SU-DHL-6 (cell line): ENCODE results near the gene PLCB1.

Experiments
- H2AFZ ChIP-seq: fragments of 200-600 bp; sonication (generic); 2 replicates; pipeline ENCODE4 v1.6.1; 2014; ENCODE audit warnings: low read depth, mild to moderate bottlenecking, moderate library complexity, mixed read lengths, antibody characterized with exemption, low read length; ENCODE audit not compliant: severe bottlenecking
- H3F3A ChIP-seq: fragments of 200-600 bp; shearing (Covaris generic); 2 replicates; pipeline ENCODE4 v1.6.0; 2016; ENCODE audit warnings: antibody characterized with exemption, mild to moderate bottlenecking; ENCODE audit not compliant: insufficient read depth
- H3K27ac ChIP-seq: fragments of 200-600 bp; sonication (generic); 2 replicates; pipeline ENCODE4 v1.5.1; 2016; ENCODE audit warnings: low read depth, mild to moderate bottlenecking, low read length, moderate library complexity, mixed read lengths
- H3K27me3 ChIP-seq: fragments of 200-600 bp; sonication (generic), shearing (Covaris generic); 2 replicates; pipeline ENCODE4 v1.6.0; 2014; ENCODE audit warnings: mild to moderate bottlenecking, low read length
- H3K36me3 ChIP-seq: fragments of 200-600 bp; sonication (generic); 2 replicates; pipeline ENCODE4 v1.6.1; 2014; ENCODE audit warnings: mild to moderate bottlenecking, low read length, mixed read lengths
- H3K4me2 ChIP-seq: fragments of 300-600, 200-600 bp; shearing (Covaris generic), sonication (generic); 2 replicates; pipeline ENCODE4 v1.6.0; 2014; ENCODE audit warnings: low read length, low read depth, mild to moderate bottlenecking; ENCODE audit not compliant: poor library complexity, severe bottlenecking
- H3K4me3 ChIP-seq: fragments of 200-600 bp; sonication (generic); 2 replicates; pipeline ENCODE4 v1.5.1; 2014; ENCODE audit warnings: antibody characterized with exemption, low read length, mild to moderate bottlenecking, mixed read lengths; ENCODE audit not compliant: insufficient read depth, poor library complexity, severe bottlenecking
- H3K79me2 ChIP-seq: fragments of 200-600 bp; sonication (generic); 2 replicates; pipeline ENCODE4 v1.6.1; 2014; ENCODE audit warnings: mild to moderate bottlenecking, low read length, moderate library complexity; ENCODE audit not compliant: insufficient read depth
- H3K9ac ChIP-seq: fragments of 200-600 bp; sonication (generic); 2 replicates; pipeline ENCODE4 v1.7.0; 2014; ENCODE audit warnings: mild to moderate bottlenecking, low read length
- H3K9me2 ChIP-seq: fragments of 200-600 bp; sonication (generic); replicated peaks from 2 replicates; pipeline ENCODE4 v1.6.1; 2014; ENCODE audit warnings: low read length; ENCODE audit not compliant: insufficient read depth
- H3K9me3 ChIP-seq: fragments of 200-600 bp; sonication (generic); 2 replicates; pipeline ENCODE4 v1.6.1; 2014; ENCODE audit warnings: low read length, mixed read lengths; ENCODE audit not compliant: insufficient read depth
- H4K20me1 ChIP-seq: fragments of 200-600 bp; sonication (generic); 2 replicates; pipeline ENCODE4 v1.6.1; 2014; ENCODE audit warnings: low read depth, mild to moderate bottlenecking, antibody characterized with exemption, low read length, moderate library complexity, mixed read lengths
- EZH2phosphoT487 ChIP-seq: fragments of 200-600 bp; sonication (generic), shearing (Covaris generic); conservative IDR thresholded peaks from 2 replicates; pipeline ENCODE4 v1.6.1; 2018; ENCODE audit warnings: mild to moderate bottlenecking, antibody characterized with exemption, low read length, moderate library complexity, mixed read lengths
- TF ChIP-seq, protein P1 (sequence below): fragments of 200-600 bp; sonication (generic); IDR thresholded peaks from one replicate; pipeline ENCODE4 v1.5.1; 2017; ENCODE audit warnings: antibody characterized with exemption, mild to moderate bottlenecking, low read length, moderate library complexity; ENCODE audit not compliant: insufficient read depth, poor library complexity, severe bottlenecking

Gene PLCB1

GRCh38 chr20:8133310-8133768 lies 1.3 kb downstream of the PLCB1 start:
- Histone ChIP-seq H3K79me2 (no peaks in the 10 kb centered on the region), H4K20me1 (no peaks in the 10 kb centered on the region), H3K36me3 (no peaks in the 10 kb centered on the region), H3K4me2 (no peak overlapping the region), H3K9me2 (no peaks in the 10 kb centered on the region), H2AFZ (no peak overlapping the region), H3K4me3 (no peak overlapping the region), H3K27me3 (no peaks in the 10 kb centered on the region), H3K9me3 (no peaks in the 10 kb centered on the region), H3K9ac (no peak overlapping the region), H3K27ac (no peak overlapping the region), H3F3A (no peaks in the 10 kb centered on the region)
- TF ChIP-seq, protein P1, sequence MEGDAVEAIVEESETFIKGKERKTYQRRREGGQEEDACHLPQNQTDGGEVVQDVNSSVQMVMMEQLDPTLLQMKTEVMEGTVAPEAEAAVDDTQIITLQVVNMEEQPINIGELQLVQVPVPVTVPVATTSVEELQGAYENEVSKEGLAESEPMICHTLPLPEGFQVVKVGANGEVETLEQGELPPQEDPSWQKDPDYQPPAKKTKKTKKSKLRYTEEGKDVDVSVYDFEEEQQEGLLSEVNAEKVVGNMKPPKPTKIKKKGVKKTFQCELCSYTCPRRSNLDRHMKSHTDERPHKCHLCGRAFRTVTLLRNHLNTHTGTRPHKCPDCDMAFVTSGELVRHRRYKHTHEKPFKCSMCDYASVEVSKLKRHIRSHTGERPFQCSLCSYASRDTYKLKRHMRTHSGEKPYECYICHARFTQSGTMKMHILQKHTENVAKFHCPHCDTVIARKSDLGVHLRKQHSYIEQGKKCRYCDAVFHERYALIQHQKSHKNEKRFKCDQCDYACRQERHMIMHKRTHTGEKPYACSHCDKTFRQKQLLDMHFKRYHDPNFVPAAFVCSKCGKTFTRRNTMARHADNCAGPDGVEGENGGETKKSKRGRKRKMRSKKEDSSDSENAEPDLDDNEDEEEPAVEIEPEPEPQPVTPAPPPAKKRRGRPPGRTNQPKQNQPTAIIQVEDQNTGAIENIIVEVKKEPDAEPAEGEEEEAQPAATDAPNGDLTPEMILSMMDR: no peak
- no peak for TF ChIP-seq EZH2phosphoT487

DNA sequence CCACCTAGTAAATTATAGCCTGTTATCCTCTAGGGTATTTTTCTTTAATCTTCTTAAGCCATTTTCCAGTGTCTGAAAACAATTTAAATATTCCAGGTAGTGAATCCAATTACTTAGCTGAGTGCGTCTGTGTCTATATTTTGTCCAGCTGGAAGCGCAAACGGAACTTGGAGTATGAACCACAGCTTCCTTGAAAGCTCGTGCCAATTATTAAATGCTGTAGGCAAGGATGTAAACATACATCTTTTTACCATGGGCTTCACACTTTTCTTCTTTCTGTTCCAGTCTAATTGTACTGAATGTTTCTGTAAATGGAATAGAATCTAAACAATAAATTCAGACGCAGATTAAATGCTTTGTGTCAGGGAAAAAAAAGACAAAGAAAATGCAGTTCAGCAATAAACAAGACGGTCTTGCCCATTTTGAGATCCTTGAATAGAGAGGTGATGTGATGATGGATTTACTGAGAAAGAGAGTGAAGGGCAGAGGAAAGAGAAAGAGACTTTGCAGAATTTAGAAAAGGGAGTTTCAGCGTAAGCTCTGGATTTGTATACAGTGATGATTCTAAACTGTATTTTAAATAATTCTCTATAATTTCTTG lies 1.9 kb downstream of the PLCB1 start:
- Histone ChIP-seq H3K4me3 (no peak overlapping the region), H4K20me1 (no peaks in the 10 kb centered on the region), H3K4me2 (no peak overlapping the region), H3K9ac (no peak overlapping the region), H3K79me2 (no peaks in the 10 kb centered on the region), H3K9me3 (no peaks in the 10 kb centered on the region), H3K36me3 (no peaks in the 10 kb centered on the region), H3F3A (no peaks in the 10 kb centered on the region), H2AFZ (no peak overlapping the region), H3K27me3 (no peaks in the 10 kb centered on the region), H3K27ac (no peak overlapping the region), H3K9me2 (no peaks in the 10 kb centered on the region)
- TF ChIP-seq, protein P1: no peak
- TF ChIP-seq EZH2phosphoT487: no peak

DNA sequence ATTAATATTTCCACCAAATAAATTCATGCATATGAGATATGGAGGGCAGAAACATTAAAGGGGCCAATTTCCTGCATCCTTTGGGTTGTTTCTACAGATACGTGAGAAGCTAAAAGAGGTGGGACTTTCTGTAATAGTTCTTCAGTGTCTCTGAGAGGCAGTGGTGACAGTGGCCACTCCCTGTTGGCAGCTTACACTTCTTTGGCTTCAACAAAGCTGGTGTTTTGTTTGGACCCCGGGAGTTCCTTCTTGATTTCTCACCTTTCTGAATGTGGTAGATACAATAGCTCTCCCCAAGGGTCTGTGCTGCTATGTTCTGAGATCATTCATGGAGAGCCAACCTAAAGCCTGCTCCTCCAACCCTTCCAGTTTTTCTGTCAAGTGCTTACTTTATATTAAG lies 7.8 kb downstream of the PLCB1 start:
- Histone ChIP-seq H4K20me1 (no peaks in the 10 kb centered on the region), H3F3A (no peaks in the 10 kb centered on the region), H3K79me2 (no peaks in the 10 kb centered on the region), H3K36me3 (no peaks in the 10 kb centered on the region), H3K9me2 (no peaks in the 10 kb centered on the region), H3K9ac (no peak overlapping the region), H3K4me2 (no peak overlapping the region), H3K9me3 (no peaks in the 10 kb centered on the region), H3K27me3 (no peaks in the 10 kb centered on the region), H2AFZ (no peak overlapping the region), H3K4me3 (no peak overlapping the region), H3K27ac (no peak overlapping the region)
- TF ChIP-seq, protein P1: no peak
- TF ChIP-seq EZH2phosphoT487: no peak
